Embryonic facial prominence (tissue), 1 donor: ENCODE results near the gene PMAIP1.

Experiments
- DNase-seq: peaks from one replicate; pipeline ENCODE4 v3.0.0-alpha.2; 2016; ENCODE audit errors: extremely low spot score

Gene PMAIP1

GRCh38 chr18:59952283-59953007 is 52.6 kb downstream of the PMAIP1 start:
- DNase-seq: no peak
